Activated CD4-positive, alpha-beta memory T cell treated with anti-CD3 and anti-CD28 coated beads for 36 hours (primary cell): Measurements from ENCODE around the gene RERE. TPM values are rescaled to one million over a fixed set of nuclear protein-coding genes. Genes with fewer than 3 reads are reported as not detected.

Experiments used
- CTCF ChIA-PET: fragments of 350-600 bp; sonication (Branson Sonifier 250); formaldehyde crosslinking; loops from one replicate; lab custom pipeline; 2021; ENCODE audit warnings: antibody characterized with exemption, inconsistent platforms; lab: Charles Lee
- POLR2A ChIA-PET: fragments of 350-600 bp; sonication (Branson Sonifier 250); formaldehyde crosslinking; loops from one replicate; lab custom pipeline; 2021; ENCODE audit warnings: antibody characterized with exemption; lab: Charles Lee
- DNase-seq: peaks from one replicate; pipeline ENCODE4 v3.0.0-alpha.2; 2020
- H3K27ac Mint-ChIP-seq: one replicate; pipeline ENCODE4 v1.8.0; 2021; ENCODE audit warnings: mixed read lengths
- H3K27me3 Mint-ChIP-seq: one replicate; pipeline ENCODE4 v1.8.0; 2021; ENCODE audit warnings: mixed read lengths
- H3K36me3 Mint-ChIP-seq: one replicate; pipeline ENCODE4 v1.8.0; 2021; ENCODE audit warnings: mixed read lengths
- H3K4me1 Mint-ChIP-seq: one replicate; pipeline ENCODE4 v1.8.0; 2021; ENCODE audit warnings: low read depth, mixed read lengths
- H3K4me3 Mint-ChIP-seq: one replicate; pipeline ENCODE4 v1.8.0; 2021; ENCODE audit warnings: mild to moderate bottlenecking, mixed read lengths
- H3K9me3 Mint-ChIP-seq: one replicate; pipeline ENCODE4 v1.8.0; 2021; ENCODE audit warnings: mixed read lengths
- intact Hi-C: fragments of 100-400 bp; cut with micrococcal nuclease; formaldehyde crosslinking; loops from one replicate; pipeline ENCODE4 v1.15.1; 2023
- total RNA-seq, 2 experiments: library from RNA; stranded (reverse); gene quantifications; one replicate each; pipeline ENCODE4 v1.2.3, GENCODE V29; 2021

RERE gene
- total RNA-seq, 2 experiments from 2014 or later, result 45.0 to 50.5 TPM

DNA sequence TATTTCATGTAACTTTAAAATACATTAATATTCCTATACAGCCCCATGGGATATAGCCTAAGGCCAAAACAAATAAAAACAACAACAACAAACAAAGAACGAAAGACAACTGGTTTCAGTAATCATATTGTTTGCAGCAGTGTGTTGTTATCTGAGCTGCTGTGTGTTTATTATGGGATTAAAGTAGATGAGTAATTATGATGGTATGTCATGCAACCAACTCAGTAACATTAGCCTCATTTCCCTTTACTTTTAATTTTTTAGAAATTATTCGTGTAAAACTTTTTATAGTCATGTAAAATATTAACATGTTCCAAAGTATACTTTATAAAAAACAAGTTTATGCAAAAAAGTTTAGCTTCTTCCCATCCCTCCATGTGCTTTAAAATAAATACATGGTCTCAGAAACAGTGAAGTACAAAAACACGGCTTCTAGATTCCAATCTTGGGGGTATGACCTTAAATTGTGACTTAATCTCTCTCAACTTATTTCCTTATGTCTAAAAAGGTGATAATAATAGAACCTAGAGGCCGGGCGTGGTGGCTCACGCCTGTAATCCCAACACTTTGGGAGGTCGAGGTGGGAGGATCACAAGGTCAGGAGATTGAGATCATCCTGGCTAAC is 323.4 kb downstream of the RERE start:
- Mint-ChIP-seq H3K36me3 (peaks cover 30% of the 10 kb centered on the region), H3K27ac (no peak overlapping the region), H3K4me3 (no peak overlapping the region), H3K27me3 (no peaks in the 10 kb centered on the region), H3K9me3 (peaks cover 6% of the 10 kb centered on the region), H3K4me1 (peaks cover 26% of the 10 kb centered on the region)
- ChIA-PET CTCF (no interaction called here), POLR2A (no interaction called here)
- intact Hi-C loops, result no loop called here
- DNase-seq, result no peak

DNA sequence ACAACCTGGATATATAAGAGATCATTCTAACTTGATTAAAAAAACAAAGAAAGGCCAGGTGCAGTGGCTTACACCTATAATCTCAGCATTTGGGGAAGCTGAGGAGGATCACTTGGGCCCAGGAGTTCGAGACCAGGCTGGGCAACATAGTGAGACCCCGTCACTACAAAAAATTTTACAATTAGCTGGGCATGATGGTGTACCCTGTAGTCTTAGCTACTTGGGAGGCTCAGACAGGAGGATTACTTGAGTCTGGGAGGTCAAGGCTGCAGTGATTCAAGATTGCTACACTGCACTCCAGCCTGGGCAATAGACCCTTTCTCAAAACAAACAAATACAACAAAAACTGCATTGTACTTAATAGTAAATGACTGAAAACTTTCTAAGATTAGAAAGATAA is 330.2 kb downstream of the RERE start:
- Mint-ChIP-seq H3K9me3 (no peaks in the 10 kb centered on the region), H3K4me3 (no peak overlapping the region), H3K27ac (no peak overlapping the region), H3K27me3 (no peaks in the 10 kb centered on the region), H3K4me1 (peaks cover 4% of the 10 kb centered on the region), H3K36me3 (peaks cover 5% of the 10 kb centered on the region)
- DNase-seq, result no peak
- intact Hi-C loops, result no loop called here
- POLR2A ChIA-PET, result no interaction called here
- CTCF ChIA-PET, result no interaction called here

DNA sequence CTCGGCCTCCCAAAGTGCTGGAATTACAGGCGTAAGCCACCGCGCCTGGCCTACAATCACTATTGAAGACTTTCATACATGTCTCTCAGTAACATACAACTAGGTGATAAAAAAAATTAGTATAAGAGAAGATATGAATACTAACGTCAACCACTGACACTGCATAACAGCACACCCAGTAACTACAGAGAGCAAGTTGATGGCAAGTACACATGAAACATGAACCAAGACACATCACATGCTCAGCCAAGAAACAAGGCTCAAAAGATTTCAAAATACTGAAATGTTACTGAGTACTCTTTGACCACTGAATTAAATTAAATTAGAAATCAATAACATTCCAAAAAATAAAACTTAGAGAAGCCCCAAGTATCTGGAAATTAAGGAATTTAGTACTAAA is 331.4 kb downstream of the RERE start:
- peaks cover 5% of the 10 kb centered on the region for H3K36me3 Mint-ChIP-seq
- no peak overlapping the region for H3K4me3 Mint-ChIP-seq
- H3K27me3 Mint-ChIP-seq, result no peaks in the 10 kb centered on the region
- peaks cover 3% of the 10 kb centered on the region for H3K4me1 Mint-ChIP-seq
- H3K27ac Mint-ChIP-seq, result no peak overlapping the region
- no peaks in the 10 kb centered on the region for H3K9me3 Mint-ChIP-seq
- ChIA-PET CTCF (no interaction called here), POLR2A (no interaction called here)
- no peak for DNase-seq
- intact Hi-C loops, result no loop called here

DNA sequence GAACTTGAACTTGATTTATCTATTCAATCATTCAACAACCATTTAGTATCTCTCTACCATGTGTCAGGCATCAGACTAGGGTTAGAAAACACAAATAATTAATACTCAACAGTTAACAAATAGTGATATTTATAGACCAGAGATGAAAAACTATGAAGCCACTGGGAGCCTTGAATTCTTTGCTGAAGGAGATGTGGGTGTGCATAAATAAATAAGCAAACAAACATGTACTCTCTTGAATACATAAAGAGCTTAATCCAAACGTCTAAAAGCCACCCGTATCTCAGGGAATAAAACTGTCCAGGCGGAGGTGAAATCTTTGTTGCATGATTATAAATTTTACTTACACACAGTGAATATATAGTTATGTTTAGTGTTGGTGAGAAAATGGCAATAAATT is 333.9 kb downstream of the RERE start:
- POLR2A ChIA-PET, result no interaction called here
- intact Hi-C loops, result no loop called here
- Mint-ChIP-seq H3K36me3 (peaks cover 5% of the 10 kb centered on the region), H3K27ac (no peak overlapping the region), H3K27me3 (no peaks in the 10 kb centered on the region), H3K4me3 (no peak overlapping the region), H3K9me3 (no peaks in the 10 kb centered on the region), H3K4me1 (peaks cover 4% of the 10 kb centered on the region)
- CTCF ChIA-PET, result no interaction called here
- no peak for DNase-seq

DNA sequence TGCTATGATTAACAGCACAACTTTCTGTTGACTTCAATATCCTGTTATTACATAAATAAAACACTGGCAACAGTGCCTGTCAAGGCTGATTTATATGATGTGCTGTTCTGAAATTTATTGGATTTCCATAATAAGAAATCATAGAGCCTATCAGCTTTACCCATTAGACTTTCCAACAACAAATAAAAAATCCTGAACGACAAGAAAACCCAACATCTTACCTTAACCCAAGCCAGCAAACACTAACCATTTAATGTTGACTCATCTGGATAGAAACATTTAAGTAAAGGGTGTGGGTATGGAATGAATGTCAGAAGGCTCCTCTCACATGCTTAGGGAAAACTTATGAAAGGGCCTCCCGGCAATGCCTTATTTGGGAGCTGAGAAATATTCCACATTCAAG is 334.5 kb downstream of the RERE start:
- no peaks in the 10 kb centered on the region for H3K9me3 Mint-ChIP-seq
- H3K27me3 Mint-ChIP-seq, result no peaks in the 10 kb centered on the region
- peaks cover 10% of the 10 kb centered on the region for H3K4me1 Mint-ChIP-seq
- intact Hi-C loops, result no loop called here
- no peak overlapping the region for H3K27ac Mint-ChIP-seq
- ChIA-PET CTCF (no interaction called here), POLR2A (no interaction called here)
- no peak for DNase-seq
- peaks cover 5% of the 10 kb centered on the region for H3K36me3 Mint-ChIP-seq
- no peak overlapping the region for H3K4me3 Mint-ChIP-seq

DNA sequence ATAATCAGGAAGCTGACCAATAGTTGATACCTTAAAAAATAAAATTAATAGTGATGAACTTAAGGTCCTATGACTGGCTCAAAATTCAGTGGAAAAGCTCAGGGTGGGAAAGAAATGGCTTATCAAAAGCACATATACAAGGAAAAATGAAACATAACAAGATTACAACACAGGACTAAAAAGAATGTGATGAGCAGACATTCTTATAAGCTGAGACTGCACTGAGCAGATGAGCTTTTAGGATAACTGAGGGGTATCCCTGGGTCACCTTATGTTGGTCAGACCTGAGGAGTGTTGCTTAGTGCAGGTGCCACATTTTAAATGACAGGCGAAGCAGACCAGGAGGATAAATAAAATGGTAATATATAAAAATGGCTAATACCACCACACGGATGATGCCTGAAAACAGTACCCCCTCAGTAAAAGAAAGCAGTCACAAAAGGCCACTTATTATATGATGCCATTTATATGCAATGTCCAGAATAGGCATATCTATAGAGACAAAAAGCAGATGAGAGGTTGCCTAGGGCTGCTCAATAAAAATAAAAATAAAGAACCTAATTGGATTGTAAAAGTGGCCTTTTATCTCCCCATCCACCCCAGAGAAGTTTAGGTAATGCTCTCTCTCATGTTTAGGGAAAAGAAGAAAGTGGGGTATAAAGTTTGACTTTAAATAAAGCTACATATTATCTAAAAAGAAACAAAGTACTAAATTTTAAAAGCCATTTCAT is 335.6 kb downstream of the RERE start:
- Mint-ChIP-seq H3K4me3 (no peak overlapping the region), H3K27me3 (no peaks in the 10 kb centered on the region), H3K36me3 (peaks cover 5% of the 10 kb centered on the region), H3K9me3 (no peaks in the 10 kb centered on the region), H3K4me1 (peaks cover 22% of the 10 kb centered on the region), H3K27ac (no peak overlapping the region)
- no peak for DNase-seq
- intact Hi-C loops, result no loop called here
- POLR2A ChIA-PET, result no interaction called here
- CTCF ChIA-PET, result interaction anchor here (0.6 kb wide), 1 partner anchor 245 kb away, joined by 3 read pairs; no protein-coding TSS in a partner anchor

DNA sequence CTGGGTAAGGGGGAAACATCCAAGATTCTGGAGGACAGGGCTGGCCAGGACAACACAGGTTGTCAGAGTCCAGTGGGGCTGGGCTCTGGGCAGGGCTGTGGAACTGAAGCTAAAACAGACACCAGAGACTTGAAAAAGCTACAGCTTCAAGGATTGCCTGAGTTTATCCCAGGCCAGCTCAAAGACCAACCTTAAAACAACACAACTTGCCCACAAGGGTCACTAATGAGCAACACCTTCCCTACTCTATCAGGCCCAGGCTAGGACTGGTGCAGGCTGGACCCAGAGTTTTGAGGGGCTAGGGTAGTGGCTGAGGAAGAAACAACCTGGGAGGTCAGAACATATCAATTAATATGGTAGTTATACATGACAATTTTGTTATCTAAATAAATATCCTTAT is 338.9 kb downstream of the RERE start:
- POLR2A ChIA-PET, result interaction anchor here (1.0 to 1.9 kb wide), 3 partner anchors 47 to 126 kb away, joined by 3 to 9 read pairs (median 4); no protein-coding TSS in a partner anchor
- CTCF ChIA-PET, result no interaction called here
- H3K36me3 Mint-ChIP-seq, result no peaks in the 10 kb centered on the region
- intact Hi-C loops, result no loop called here
- no peaks in the 10 kb centered on the region for H3K27me3 Mint-ChIP-seq
- H3K4me3 Mint-ChIP-seq, result no peak overlapping the region
- H3K9me3 Mint-ChIP-seq, result no peaks in the 10 kb centered on the region
- H3K4me1 Mint-ChIP-seq, result peaks cover 41% of the 10 kb centered on the region
- no peak overlapping the region for H3K27ac Mint-ChIP-seq
- no peak for DNase-seq

DNA sequence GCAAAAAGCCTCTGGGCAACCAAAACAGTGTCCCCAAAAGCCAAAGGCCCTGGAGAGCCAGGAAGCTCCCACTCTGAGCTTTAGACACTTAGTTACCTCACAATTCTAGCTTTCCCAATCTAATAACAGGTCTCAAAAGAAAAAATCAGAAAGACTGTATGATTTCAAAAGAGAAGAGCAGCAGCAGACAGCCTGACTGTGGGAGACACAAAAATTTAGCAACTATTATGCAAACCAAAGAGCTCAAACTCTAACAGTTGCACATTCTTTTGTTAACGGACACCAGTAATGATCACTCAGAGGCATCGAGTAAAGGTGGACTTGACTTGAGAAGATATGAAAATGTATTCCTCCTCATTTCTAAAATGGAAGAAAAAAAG is 339.5 kb downstream of the RERE start:
- no peak overlapping the region for H3K4me3 Mint-ChIP-seq
- no peaks in the 10 kb centered on the region for H3K27me3 Mint-ChIP-seq
- H3K4me1 Mint-ChIP-seq, result peaks cover 46% of the 10 kb centered on the region
- H3K27ac Mint-ChIP-seq, result no peak overlapping the region
- ChIA-PET CTCF (interaction anchor here (1.2 to 1.4 kb wide), 3 partner anchors 47 to 371 kb away, joined by 3 to 4 read pairs (median 3); no protein-coding TSS in a partner anchor), POLR2A (interaction anchor here (1.0 to 1.9 kb wide), 5 partner anchors 33 to 126 kb away, joined by 3 to 9 read pairs (median 4); no protein-coding TSS in a partner anchor)
- H3K36me3 Mint-ChIP-seq, result no peaks in the 10 kb centered on the region
- H3K9me3 Mint-ChIP-seq, result no peaks in the 10 kb centered on the region
- intact Hi-C loops, result loop anchor here (1.0 to 2.0 kb wide), 4 partner anchors 18 to 81 kb away; no protein-coding TSS in a partner anchor
- no peak for DNase-seq

DNA sequence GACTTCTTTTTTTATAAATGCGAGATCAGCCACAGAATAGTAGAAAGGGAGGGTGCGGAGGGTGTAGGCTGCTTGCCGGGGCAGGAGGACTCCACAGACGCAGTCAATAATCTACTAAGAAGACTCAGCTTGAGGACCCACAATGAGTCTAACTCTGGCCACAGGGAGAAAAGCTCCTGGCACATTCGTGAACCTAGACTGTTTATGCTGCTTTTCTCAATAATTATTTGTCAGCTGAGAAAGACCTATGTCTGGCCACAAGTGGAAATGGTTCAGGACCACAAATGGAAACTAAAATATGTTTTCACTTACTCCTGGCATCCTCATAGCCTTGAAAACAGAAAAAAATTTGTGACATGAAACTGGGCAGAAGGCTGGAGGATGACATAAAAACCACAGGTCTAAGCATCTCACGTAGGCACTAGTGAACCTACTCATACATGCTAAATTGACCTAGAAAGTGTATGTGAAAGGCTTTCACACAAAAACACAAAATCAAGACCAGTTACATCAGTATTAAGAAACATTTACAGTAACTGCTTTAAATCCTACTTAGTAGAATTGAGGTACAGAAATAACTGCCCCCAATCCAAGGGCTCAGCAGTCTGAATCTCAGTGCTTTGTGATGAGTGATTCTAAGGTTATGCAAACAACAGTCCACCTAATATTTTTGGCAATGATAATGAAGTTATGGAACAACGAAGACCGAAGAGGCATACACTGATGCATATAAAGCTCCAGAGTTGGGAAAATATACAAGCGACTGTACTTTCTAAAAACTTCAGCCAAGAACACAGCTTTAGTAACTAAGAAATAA is 340.1 kb downstream of the RERE start:
- no peaks in the 10 kb centered on the region for H3K27me3 Mint-ChIP-seq
- DNase-seq, result peak; percentile 52
- H3K27ac Mint-ChIP-seq, result peak overlapping the region; percentile 40
- no peaks in the 10 kb centered on the region for H3K9me3 Mint-ChIP-seq
- intact Hi-C loops, result loop anchor here (1.0 to 2.0 kb wide), 4 partner anchors 19 to 80 kb away; no protein-coding TSS in a partner anchor
- CTCF ChIA-PET, result interaction anchor here (0.5 to 1.4 kb wide), 6 partner anchors 34 to 371 kb away, joined by 3 to 4 read pairs (median 3); no protein-coding TSS in a partner anchor
- H3K4me3 Mint-ChIP-seq, result peak overlapping the region; percentile 26
- H3K36me3 Mint-ChIP-seq, result no peaks in the 10 kb centered on the region
- peaks cover 50% of the 10 kb centered on the region for H3K4me1 Mint-ChIP-seq
- POLR2A ChIA-PET, result interaction anchor here (0.6 to 1.9 kb wide), 7 partner anchors 33 to 1178 kb away, joined by 3 to 9 read pairs (median 4); no protein-coding TSS in a partner anchor

DNA sequence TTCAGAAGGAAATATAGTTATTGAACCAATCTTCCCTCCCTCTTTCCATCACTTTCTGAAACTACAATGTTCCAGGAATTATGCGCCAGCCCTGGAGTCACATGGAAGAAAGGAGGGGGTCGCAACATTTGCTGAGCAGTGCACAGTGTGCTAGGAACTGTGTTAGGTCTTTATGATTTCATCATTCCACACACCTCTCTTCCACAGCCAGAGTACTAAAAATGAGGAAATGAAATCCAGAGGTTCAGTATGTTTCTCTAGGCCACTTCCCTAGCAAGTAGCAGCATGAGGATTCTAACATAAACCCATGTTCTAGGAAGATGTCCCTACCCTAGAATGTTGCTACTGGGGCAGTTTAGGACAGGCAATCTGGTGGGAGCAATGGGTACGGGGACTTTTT is 341.4 kb downstream of the RERE start:
- H3K27ac Mint-ChIP-seq, result no peak overlapping the region
- intact Hi-C loops, result loop anchor here (2.0 kb wide), 1 partner anchor 51 kb away; no protein-coding TSS in a partner anchor
- DNase-seq, result no peak
- H3K4me1 Mint-ChIP-seq, result peaks cover 54% of the 10 kb centered on the region
- H3K9me3 Mint-ChIP-seq, result no peaks in the 10 kb centered on the region
- H3K4me3 Mint-ChIP-seq, result no peak overlapping the region
- H3K27me3 Mint-ChIP-seq, result no peaks in the 10 kb centered on the region
- ChIA-PET POLR2A (no interaction called here), CTCF (interaction anchor here (1.4 kb wide), 1 partner anchor 79 kb away, joined by 3 read pairs; no protein-coding TSS in a partner anchor)
- no peaks in the 10 kb centered on the region for H3K36me3 Mint-ChIP-seq

DNA sequence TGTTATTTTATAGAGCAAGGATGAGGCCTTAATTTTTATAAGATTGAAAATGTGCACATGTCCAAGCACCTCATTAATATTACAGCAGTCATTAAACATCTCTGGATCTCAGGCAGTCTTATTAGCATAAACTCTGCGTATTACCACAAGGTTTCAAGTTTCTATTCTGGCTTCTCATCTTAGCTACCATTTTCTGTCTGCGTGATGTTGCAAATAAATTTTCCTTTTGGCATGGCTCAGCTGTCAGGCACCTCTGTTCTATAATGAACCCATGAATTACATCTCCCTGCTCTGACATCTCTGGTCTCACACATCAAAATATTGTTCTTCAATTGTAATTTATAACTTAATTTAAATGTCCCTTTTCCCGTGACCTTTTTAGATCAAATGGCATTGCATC is 343.1 kb downstream of the RERE start:
- Mint-ChIP-seq H3K4me3 (no peak overlapping the region), H3K9me3 (no peaks in the 10 kb centered on the region), H3K27me3 (no peaks in the 10 kb centered on the region), H3K36me3 (no peaks in the 10 kb centered on the region), H3K27ac (no peak overlapping the region), H3K4me1 (peaks cover 54% of the 10 kb centered on the region)
- no peak for DNase-seq
- ChIA-PET POLR2A (no interaction called here), CTCF (no interaction called here)
- intact Hi-C loops, result no loop called here

DNA sequence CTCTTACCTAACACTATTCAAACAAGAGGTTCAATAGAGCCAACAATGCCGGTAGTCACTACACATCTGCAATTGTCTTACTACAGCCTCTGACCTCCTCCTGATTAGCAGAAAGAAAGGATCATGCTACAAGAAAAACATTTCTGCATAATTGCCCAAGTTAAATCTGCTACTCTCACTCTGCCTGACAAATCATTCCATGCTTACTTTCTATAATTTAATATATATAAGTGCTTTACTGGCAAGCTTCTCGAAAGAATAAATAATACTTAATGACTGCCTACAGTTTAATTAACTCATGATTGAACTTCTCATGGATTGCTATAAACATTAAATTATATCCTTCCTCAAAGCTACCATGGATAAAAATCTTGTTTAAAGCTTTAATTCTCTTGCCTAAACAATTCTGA is 343.5 kb downstream of the RERE start:
- intact Hi-C loops, result loop anchor here (2.0 kb wide), 1 partner anchor 131 kb away; no protein-coding TSS in a partner anchor
- Mint-ChIP-seq H3K27ac (no peak overlapping the region), H3K4me1 (peaks cover 54% of the 10 kb centered on the region), H3K9me3 (no peaks in the 10 kb centered on the region), H3K4me3 (no peak overlapping the region), H3K36me3 (no peaks in the 10 kb centered on the region), H3K27me3 (no peaks in the 10 kb centered on the region)
- no peak for DNase-seq
- ChIA-PET CTCF (no interaction called here), POLR2A (no interaction called here)
